HG03066 (cell line): ENCODE measurements around the gene NAV2.
A peak's percentile ranks its signal among the peaks of the same experiment; 100 is the strongest.

ENCODE experiments used
- ATAC-seq: cut with Tn5 transposase; IDR thresholded peaks from one replicate; pipeline ENCODE4 v1.9.1; 2021; ENCODE audit warnings: low read depth; ENCODE audit not compliant: unreplicated experiment

The NAV2 gene

DNA sequence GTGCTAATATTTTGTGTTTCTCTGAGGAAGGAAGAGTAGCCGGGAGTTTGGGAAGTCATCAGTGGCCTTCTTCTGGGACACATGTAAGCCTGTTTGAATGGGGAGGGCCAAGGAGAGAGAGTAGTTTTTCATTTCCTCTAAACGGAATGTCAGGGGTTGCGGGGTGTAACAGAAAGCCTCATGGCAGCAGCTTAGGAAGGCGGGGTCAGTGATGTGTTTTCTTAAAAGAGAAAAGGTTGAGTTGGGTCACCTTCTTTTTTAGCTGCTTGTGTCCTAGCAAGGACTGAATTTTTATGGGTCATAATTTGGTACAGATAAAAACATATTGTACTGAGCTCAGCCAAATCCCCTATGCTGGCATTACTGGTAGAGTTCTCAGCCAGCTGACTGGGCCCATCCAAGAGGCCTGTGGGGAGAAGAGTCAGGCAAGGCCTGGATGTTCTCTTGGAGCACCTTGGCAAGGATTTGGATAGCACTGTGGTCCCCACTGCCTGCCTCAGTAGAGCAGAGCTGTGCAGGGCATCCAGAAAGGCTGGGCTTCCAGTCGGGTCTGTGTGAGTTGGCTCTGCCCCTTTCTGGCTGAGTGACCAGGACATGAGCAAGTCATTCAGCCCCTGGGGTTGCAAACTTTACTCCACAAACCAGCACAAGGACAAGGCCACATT lies 29.4 kb upstream of the NAV2 start:
- no peak for ATAC-seq

DNA sequence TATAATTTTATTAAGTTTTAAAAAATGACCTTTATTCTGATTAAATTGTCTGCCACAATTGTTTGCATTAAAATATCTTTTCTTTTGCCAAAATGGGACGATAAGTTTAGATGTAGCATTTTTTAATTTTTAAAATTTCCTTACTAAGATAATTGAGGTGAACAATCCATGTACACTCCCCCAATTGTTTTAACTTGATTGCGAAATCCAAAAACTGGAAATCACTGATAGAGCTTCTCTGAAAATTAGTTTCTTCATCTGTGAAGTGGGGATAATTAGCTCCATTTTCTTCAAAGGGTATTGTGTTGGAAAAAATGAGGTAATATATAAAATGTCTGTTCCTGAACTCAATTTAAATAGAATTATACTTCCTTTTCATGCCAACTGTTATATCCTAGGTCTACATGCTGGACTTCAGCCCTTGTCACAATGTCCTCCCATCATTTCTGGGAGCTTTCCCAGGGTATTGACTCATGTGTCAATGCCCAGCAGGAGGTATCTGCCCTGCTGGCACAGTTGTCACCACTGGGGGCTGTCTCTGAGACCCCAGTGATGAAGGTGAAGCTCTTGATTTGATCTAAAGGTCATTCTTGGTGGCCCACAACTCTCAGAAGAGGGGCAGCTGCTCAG lies 28.7 kb upstream of the NAV2 start:
- no peak for ATAC-seq

DNA sequence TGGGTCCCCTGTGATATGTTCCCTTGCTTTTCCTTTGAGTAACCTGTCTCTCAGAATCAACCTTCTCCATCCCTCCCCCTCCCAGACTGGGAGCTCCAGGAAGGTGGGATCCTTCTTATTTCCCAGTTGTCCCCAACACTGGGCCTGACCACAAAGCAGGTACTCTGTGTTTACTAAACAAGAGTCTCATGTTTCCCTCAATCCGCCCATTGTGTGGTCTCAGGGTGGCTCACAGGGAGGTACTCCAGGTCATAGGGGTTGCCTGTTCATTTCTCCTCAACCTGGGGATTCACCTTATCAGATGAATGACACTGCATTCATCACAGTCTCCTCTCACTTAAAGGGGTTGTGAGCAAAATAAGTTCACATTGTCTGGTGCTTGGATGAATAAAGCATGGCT lies 26.4 kb upstream of the NAV2 start:
- ATAC-seq, result no peak

- no peak for ATAC-seq
Measured at GRCh38 chr11:19687392-19687791, 25.2 kb upstream of the NAV2 start.

GRCh38 chr11:19689281-19690000 lies 23.2 kb upstream of the NAV2 start:
- ATAC-seq, result no peak

GRCh38 chr11:19690885-19691284 lies 21.8 kb upstream of the NAV2 start:
- no peak for ATAC-seq

GRCh38 chr11:19691815-19692500 lies 20.7 kb upstream of the NAV2 start:
- no peak for ATAC-seq

DNA sequence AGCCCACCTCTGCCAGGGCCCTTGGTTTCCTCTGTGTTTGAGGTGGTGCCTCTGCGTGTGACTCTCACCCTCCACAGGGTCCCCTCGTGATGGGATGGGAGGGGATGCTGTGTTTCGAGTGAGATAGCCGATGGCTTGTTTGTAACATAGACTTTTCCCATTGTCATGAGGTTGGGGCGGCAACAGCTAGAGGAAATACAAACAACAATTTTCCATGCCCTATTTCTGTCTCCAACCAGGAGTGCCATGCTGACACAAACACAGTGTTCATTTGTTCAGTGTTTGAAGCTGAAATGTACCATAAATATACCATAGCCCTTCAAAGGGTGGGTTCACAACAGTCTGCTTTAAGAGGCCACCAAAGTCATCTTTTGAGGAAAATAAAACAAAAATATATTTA lies 19.5 kb upstream of the NAV2 start:
- no peak for ATAC-seq

- no peak for ATAC-seq
Measured at GRCh38 chr11:19694796-19695345, 17.8 kb upstream of the NAV2 start.

GRCh38 chr11:19696073-19696472 lies 16.6 kb upstream of the NAV2 start:
- ATAC-seq, result no peak

DNA sequence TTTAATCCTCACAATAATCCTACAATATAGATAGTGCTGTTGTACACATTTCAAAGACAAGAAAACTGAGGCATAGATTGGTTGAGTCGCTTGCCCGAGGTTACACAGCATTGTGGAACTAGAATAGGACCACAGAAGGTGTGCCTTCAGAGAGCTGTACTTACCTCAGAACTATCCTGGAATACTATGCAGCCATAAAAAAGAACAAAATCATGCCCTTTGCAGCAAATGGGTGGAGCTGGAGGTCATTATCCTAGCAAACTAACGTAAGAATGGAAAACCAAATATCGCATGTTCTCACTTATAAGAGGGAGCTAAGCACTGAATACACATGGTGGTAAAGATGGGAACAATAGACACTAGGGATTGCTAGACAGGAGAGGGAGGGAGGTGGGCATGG lies 15.7 kb upstream of the NAV2 start:
- no peak for ATAC-seq

DNA sequence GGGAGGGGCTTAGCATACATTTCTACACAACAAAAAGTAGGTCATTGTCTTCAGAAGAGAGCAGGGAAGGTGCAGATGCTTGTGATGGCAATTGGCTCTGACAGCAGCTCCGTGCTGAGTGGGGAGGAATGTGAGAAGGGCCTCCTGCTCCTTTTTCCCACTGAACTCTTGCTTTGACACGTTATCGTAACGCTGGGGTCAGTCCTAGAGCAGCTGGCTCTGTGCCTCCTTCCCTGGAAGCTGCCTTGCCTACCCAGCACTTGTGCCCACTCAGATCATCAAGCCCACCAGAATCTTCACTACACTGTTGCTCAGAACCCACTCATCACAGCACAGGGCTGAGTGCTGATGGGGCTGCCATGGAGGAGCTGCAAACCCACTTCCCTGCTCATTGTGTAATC lies 14.9 kb upstream of the NAV2 start:
- ATAC-seq, result no peak

- ATAC-seq, result no peak
Measured at GRCh38 chr11:19698493-19699292, 13.9 kb upstream of the NAV2 start.

GRCh38 chr11:19701421-19701820 lies 11.2 kb upstream of the NAV2 start:
- ATAC-seq, result no peak

- no peak for ATAC-seq
Measured at GRCh38 chr11:19702620-19703019, 10.0 kb upstream of the NAV2 start.

DNA sequence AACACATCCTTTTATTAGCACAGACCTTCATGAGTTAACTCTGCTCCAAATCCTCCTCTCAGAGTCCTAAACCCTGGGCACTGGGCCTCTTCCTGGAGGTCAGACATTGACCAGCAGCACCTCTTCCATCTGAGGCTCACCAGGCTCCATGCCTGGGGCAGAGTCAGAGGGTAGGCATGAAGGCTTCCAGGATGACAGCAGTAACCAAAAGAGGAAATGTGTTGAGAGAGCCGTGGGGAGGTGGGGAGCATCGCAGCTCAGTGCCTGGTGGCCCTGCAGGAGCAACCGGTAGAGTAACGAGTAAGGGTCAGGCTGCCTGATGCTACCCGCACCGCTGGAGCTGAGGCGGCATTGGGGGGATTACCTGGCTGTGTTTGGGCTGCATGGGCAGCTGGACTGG lies 9.4 kb upstream of the NAV2 start:
- ATAC-seq, result no peak

DNA sequence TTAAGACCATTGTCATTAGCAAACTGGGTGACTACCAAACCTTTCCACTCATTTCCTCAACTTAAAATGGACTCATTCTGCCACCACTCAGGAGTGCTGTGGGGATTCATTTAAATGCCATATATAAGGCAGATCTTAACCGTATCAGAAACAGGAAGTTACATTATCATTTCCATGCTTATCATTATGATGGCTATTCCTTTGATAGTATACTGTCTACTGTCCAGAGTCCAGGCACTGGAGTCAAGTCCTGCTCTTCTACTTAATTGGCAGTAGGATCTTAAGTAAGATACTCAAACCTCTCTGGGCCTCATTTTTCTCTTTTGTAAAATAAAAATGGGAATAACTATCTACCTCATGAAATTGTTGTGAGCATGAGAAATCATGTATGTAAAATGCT lies 8.4 kb upstream of the NAV2 start:
- no peak for ATAC-seq

GRCh38 chr11:19705936-19706335 lies 6.7 kb upstream of the NAV2 start:
- ATAC-seq, result no peak

- ATAC-seq, result peak; percentile 6
Measured at GRCh38 chr11:19711911-19712280, 741 bp upstream of the NAV2 start.
